H1 (cell line): ENCODE data around the gene DCUN1D3. TPM values are rescaled to one million over a fixed set of nuclear protein-coding genes. Genes with fewer than 3 reads are reported as not detected.

Source experiments
- ATF3 ChIP-seq: IDR thresholded peaks from 2 replicates; pipeline ENCODE4 v1.6.1; 2011; ENCODE audit warnings: low read depth, mild to moderate bottlenecking, low read length; ENCODE audit not compliant: insufficient read depth
- CREB1 ChIP-seq: IDR thresholded peaks from 2 replicates; pipeline ENCODE4 v1.6.1; 2012; ENCODE audit warnings: inconsistent platforms
- EZH2 ChIP-seq: fragments of 200-600 bp; sonication (generic); IDR thresholded peaks from 2 replicates; pipeline ENCODE4 v1.7.1; 2012; ENCODE audit warnings: low read depth, mild to moderate bottlenecking, moderate library complexity, low read length, inconsistent platforms; ENCODE audit not compliant: severe bottlenecking
- JUN ChIP-seq: IDR thresholded peaks from 2 replicates; pipeline ENCODE4 v1.6.1; 2011; ENCODE audit warnings: low read depth, mild to moderate bottlenecking, improper control_type of control experiment, low read length
- RNF2 ChIP-seq: fragments of 200-900, 300-1000 bp; sonication (generic); IDR thresholded peaks from 2 replicates; pipeline ENCODE4 v1.7.1; 2016; ENCODE audit warnings: borderline replicate concordance, low read depth, mild to moderate bottlenecking, antibody characterized with exemption, low read length; ENCODE audit not compliant: poor library complexity, severe bottlenecking; ENCODE audit errors: missing control alignments
- SP1 ChIP-seq: IDR thresholded peaks from 2 replicates; pipeline ENCODE4 v1.6.1; 2011; ENCODE audit warnings: low read depth, low read length
- ZNF274 ChIP-seq: IDR thresholded peaks from 2 replicates; pipeline ENCODE4 v1.7.0; 2012; ENCODE audit warnings: low read length, borderline replicate concordance; ENCODE audit errors: extremely low read depth
- polyA plus RNA-seq, 7 experiments: library from polyadenylated mRNA; depleted of rRNA in 3 of 7; stranded (reverse) in 5 of 7; unstranded in 2 of 7; fragments of >200 nt in 5 of 7; fragments of 200-250 nt in 2 of 7; gene quantifications; 1 replicate in 5 of 7; 2 replicates in 1 of 7; 4 replicates in 1 of 7; pipeline versions ENCODE4 v1.2.1 to v1.2.3, GENCODE V29; 2011 to 2013; ENCODE audit warnings: missing spikeins in 2 of 7, mixed read lengths in 2 of 7
- total RNA-seq: library from RNA; stranded (reverse); fragmentation: NEBNext Ultra II Directional; extraction: Animal tissue kit (Norgen Biotek cat#: 25700); gene quantifications from 2 replicates; pipeline ENCODE4 v1.2.1, GENCODE V29; 2021

The DCUN1D3 gene
- total and polyA plus RNA-seq, 2 of the 8 experiments (the other 6 are each of a cell fraction or from before 2014, with no cell fraction given): 3.5 to 18.2 TPM

- TF ChIP-seq RNF2 (no peak), SP1 (no peak), EZH2 (no peak), ZNF274 (no peak), JUN (no peak), CREB1 (no peak), ATF3 (no peak)
Observed at GRCh38 chr16:20871258-20871657, 28.9 kb downstream of the DCUN1D3 start (continued).
